Measurements from ENCODE around the gene LBH. TPM values are rescaled to one million over a fixed set of nuclear protein-coding genes. Genes with fewer than 3 reads are reported as not detected.

The LBH gene
- total and polyA plus RNA-seq, 4 donors: 22.9 to 133 (median 81.3) TPM

GRCh38 chr2:30235859-30236535 is 4.7 kb downstream of the LBH start:
- no peaks in the 10 kb centered on the region for H3K9me3 ChIP-seq (ENCODE audit: control insufficient read depth in 4 of 4, insufficient read depth in 3 of 4, low read length in 3 of 4)
- DNase-seq: no peak
- WGBS, 2 donors: 72 to 81% methylated on average over 4 of the region's 4 CpGs
- no peaks in the 10 kb centered on the region for H3K27me3 ChIP-seq (ENCODE audit: control insufficient read depth in 3 of 3, insufficient read depth in 3 of 3, low read length in 2 of 3)
- ATAC-seq (ENCODE audit: insufficient read depth, low FRiP score): no peak
- no peak overlapping the region for H3K4me3 ChIP-seq
- H3K9ac ChIP-seq (ENCODE audit: insufficient read depth in 1 of 2, low read length in 2 of 2): no peak overlapping the region
- no peak for TF ChIP-seq CTCF (IDR thresholded peaks at IDR 0.05; ENCODE audit: control extremely low read depth, extremely low read depth)
- peaks cover 0 to 56% (median 26%) of the 10 kb centered on the region in 4 donors for H3K36me3 ChIP-seq (ENCODE audit: control insufficient read depth in 4 of 4, insufficient read depth in 4 of 4, low read length in 4 of 4)
- peak overlapping the region; percentile 30 to 63 for H3K27ac ChIP-seq (ENCODE audit: low read depth in 1 of 2, low read length in 1 of 2)
- H3K4me1 ChIP-seq (ENCODE audit: control insufficient read depth in 5 of 5, insufficient read depth in 5 of 5, low read length in 5 of 5): peaks cover 11 to 50% (median 26%) of the 10 kb centered on the region in 5 donors

GRCh38 chr2:30236591-30237238 is 5.4 kb downstream of the LBH start:
- Histone ChIP-seq H3K27ac (ENCODE audit: low read depth in 1 of 2, low read length in 1 of 2) (peak overlapping the region; percentile 63 to 67), H3K4me1 (ENCODE audit: control insufficient read depth in 5 of 5, insufficient read depth in 5 of 5, low read length in 5 of 5) (peaks cover 11 to 50% (median 26%) of the 10 kb centered on the region in 5 donors), H3K4me3 (no peak overlapping the region), H3K27me3 (ENCODE audit: control insufficient read depth in 3 of 3, insufficient read depth in 3 of 3, low read length in 2 of 3) (no peaks in the 10 kb centered on the region), H3K9ac (ENCODE audit: insufficient read depth in 1 of 2, low read length in 2 of 2) (peak overlapping the region in 1 of 2 donors; percentile 20), H3K9me3 (ENCODE audit: control insufficient read depth in 4 of 4, insufficient read depth in 3 of 4, low read length in 3 of 4) (no peaks in the 10 kb centered on the region), H3K36me3 (ENCODE audit: control insufficient read depth in 4 of 4, insufficient read depth in 4 of 4, low read length in 4 of 4) (peaks cover 0 to 56% (median 27%) of the 10 kb centered on the region in 4 donors)
- ATAC-seq (ENCODE audit: insufficient read depth, low FRiP score): no peak
- no peak for DNase-seq
- no peak for TF ChIP-seq CTCF (IDR thresholded peaks at IDR 0.05; ENCODE audit: control extremely low read depth, extremely low read depth)
- WGBS, 2 donors: 75 to 79% methylated on average over 8 of the region's 8 CpGs

- Histone ChIP-seq H3K27me3 (ENCODE audit: control insufficient read depth in 3 of 3, insufficient read depth in 3 of 3, low read length in 2 of 3) (no peaks in the 10 kb centered on the region), H3K9ac (ENCODE audit: insufficient read depth in 1 of 2, low read length in 2 of 2) (peak overlapping the region in 1 of 2 donors; percentile 20), H3K4me3 (no peak overlapping the region), H3K9me3 (ENCODE audit: control insufficient read depth in 4 of 4, insufficient read depth in 3 of 4, low read length in 3 of 4) (no peaks in the 10 kb centered on the region), H3K27ac (ENCODE audit: low read depth in 1 of 2, low read length in 1 of 2) (peak overlapping the region; percentile 55 to 63), H3K36me3 (ENCODE audit: control insufficient read depth in 4 of 4, insufficient read depth in 4 of 4, low read length in 4 of 4) (peaks cover 0 to 56% (median 27%) of the 10 kb centered on the region in 4 donors), H3K4me1 (ENCODE audit: control insufficient read depth in 5 of 5, insufficient read depth in 5 of 5, low read length in 5 of 5) (peaks cover 11 to 50% (median 26%) of the 10 kb centered on the region in 5 donors)
- WGBS, 2 donors: 65 to 76% methylated on average over 8 of the region's 8 CpGs
- TF ChIP-seq CTCF (IDR thresholded peaks at IDR 0.05; ENCODE audit: control extremely low read depth, extremely low read depth): no peak
- no peak for ATAC-seq (ENCODE audit: insufficient read depth, low FRiP score)
- no peak for DNase-seq
Observed at GRCh38 chr2:30237239-30237965, 6.1 kb downstream of the LBH start.
